ENCODE measurements around the gene FCGR2B. TPM values are rescaled to one million over a fixed set of nuclear protein-coding genes. Genes with fewer than 3 reads are reported as not detected.
"Not testable (repeated sequence)": the region's sequence is repeated elsewhere in the genome, so short reads cannot be mapped to it uniquely, and the experiment has no call there.

FCGR2B gene
- total RNA-seq, 1 experiment from 2014 or later, result not detected

- H3K79me1 ChIP-seq (ENCODE audit: insufficient read depth, low read depth, low read length, poor library complexity, severe bottlenecking); H2BK5ac ChIP-seq (ENCODE audit: insufficient read length, low read length); H4K5ac ChIP-seq (ENCODE audit: insufficient read length, low read depth, low read length); H3K4ac ChIP-seq (ENCODE audit: low read depth, low read length); H3T11ph ChIP-seq (ENCODE audit: low read length); H3K9me3 ChIP-seq (ENCODE audit: control insufficient read depth, low read depth, low read length); H3K79me2 ChIP-seq (ENCODE audit: insufficient read depth, low read length); H2BK20ac ChIP-seq (ENCODE audit: low read depth, low read length, poor library complexity, severe bottlenecking); H3K27ac ChIP-seq (ENCODE audit: insufficient read length, low read depth, low read length); H3K27me3 Mint-ChIP-seq (ENCODE audit: low read depth); H3K27ac Mint-ChIP-seq; H2BK120ac ChIP-seq (ENCODE audit: low read depth, low read length, poor library complexity, severe bottlenecking); H3K4me1 ChIP-seq (ENCODE audit: insufficient read depth, low read length); H3K9me3 Mint-ChIP-seq; H3K4me2 ChIP-seq (ENCODE audit: insufficient read depth, insufficient read length, low read length); H2AFZ ChIP-seq (ENCODE audit: low read length); H3K27me3 ChIP-seq (ENCODE audit: insufficient read depth, low read length); H3K23me2 ChIP-seq (ENCODE audit: insufficient read length, low read depth, low read length, poor library complexity, severe bottlenecking); H3K4me1 Mint-ChIP-seq; H3K36me3 Mint-ChIP-seq (ENCODE audit: insufficient read depth in 1 of 3, low read depth in 3 of 3); DNase-seq; H3K9ac ChIP-seq (ENCODE audit: extremely low read depth, insufficient read length, low read length); H3K4me3 Mint-ChIP-seq; H2BK15ac ChIP-seq (ENCODE audit: low read depth, low read length); H4K91ac ChIP-seq (ENCODE audit: insufficient read length, low read depth, low read length); H3K56ac ChIP-seq (ENCODE audit: insufficient read length, low read depth, low read length); H2AK5ac ChIP-seq (ENCODE audit: insufficient read length, low read length); H3K18ac ChIP-seq (ENCODE audit: insufficient read length, low read depth, low read length); H4K20me1 ChIP-seq (ENCODE audit: control insufficient read depth, insufficient read depth, insufficient read length); H3K14ac ChIP-seq (ENCODE audit: insufficient read depth, low read length); H4K8ac ChIP-seq (replicated peaks; ENCODE audit: insufficient read length, low read depth, low read length); H2BK12ac ChIP-seq (ENCODE audit: insufficient read length, low read depth, low read length); H3K23ac ChIP-seq (ENCODE audit: insufficient read length, low read depth, low read length): not testable (repeated sequence)
- no CpG with 5 or more reads among the region's 1 CpG for WGBS (ENCODE audit: extremely low coverage, insufficient read length, low lambda C conversion rate)
Measured at GRCh38 chr1:161644855-161645254, 18.1 kb upstream of the FCGR2B start.

Measured in H9 (cell line).